HG02623 (cell line): ENCODE measurements around the gene DCTN3.

Experiments used
- ATAC-seq: cut with Tn5 transposase; IDR thresholded peaks from one replicate; pipeline ENCODE4 v1.9.1; 2021; ENCODE audit warnings: moderate library complexity; ENCODE audit not compliant: unreplicated experiment

The DCTN3 gene

GRCh38 chr9:34624475-34625185 is 4.3 kb upstream of the DCTN3 start:
- ATAC-seq: no peak

- no peak for ATAC-seq
Measured at GRCh38 chr9:34623374-34624235, 3.3 kb upstream of the DCTN3 start.

- no peak for ATAC-seq
Measured at GRCh38 chr9:34615132-34615531, 5.2 kb downstream of the DCTN3 start.

- ATAC-seq: peak; percentile 38
Measured at GRCh38 chr9:34612788-34613390, 7.4 kb downstream of the DCTN3 start.

- peak; percentile 80 for ATAC-seq
Measured at GRCh38 chr9:34611811-34612787, 8.2 kb downstream of the DCTN3 start, which contains the start of gene RPP25L. Gene RPP25L (minus strand): TSS chr9:34612097. CDS start chr9:34611296, 801 bp downstream.

- ATAC-seq: no peak
Measured at GRCh38 chr9:34611251-34611810, 9.0 kb downstream of the DCTN3 start.

- ATAC-seq: no peak
Measured at GRCh38 chr9:34610434-34611206, 9.7 kb downstream of the DCTN3 start.

GRCh38 chr9:34607331-34607730 is 13.0 kb downstream of the DCTN3 start:
- no peak for ATAC-seq

GRCh38 chr9:34606905-34607304 is 13.4 kb downstream of the DCTN3 start:
- ATAC-seq: no peak

GRCh38 chr9:34606190-34606589 is 14.1 kb downstream of the DCTN3 start:
- no peak for ATAC-seq

GRCh38 chr9:34603610-34604231 is 16.6 kb downstream of the DCTN3 start:
- no peak for ATAC-seq

- ATAC-seq: no peak
Measured at GRCh38 chr9:34601937-34602573, 18.2 kb downstream of the DCTN3 start.

GRCh38 chr9:34600908-34601307 is 19.4 kb downstream of the DCTN3 start:
- no peak for ATAC-seq

- no peak for ATAC-seq
Measured at GRCh38 chr9:34599546-34599945, 20.7 kb downstream of the DCTN3 start.

- ATAC-seq: no peak
Measured at GRCh38 chr9:34594177-34594576, 26.1 kb downstream of the DCTN3 start.

- ATAC-seq: no peak
Measured at GRCh38 chr9:34592895-34593601, 27.2 kb downstream of the DCTN3 start.

- no peak for ATAC-seq
Measured at GRCh38 chr9:34591917-34592866, 28.1 kb downstream of the DCTN3 start.
